Subcutaneous preadipocyte (primary cell): ENCODE measurements around the gene SASS6. TPM values are rescaled to one million over a fixed set of nuclear protein-coding genes. Genes with fewer than 3 reads are reported as not detected.

Experiments
- small RNA-seq: library from RNA; depleted of rRNA; stranded (forward); fragments of <200 nt; gene quantifications from one replicate; pipeline ENCODE3, GENCODE V24; 2012
- total RNA-seq: library from RNA; depleted of rRNA; stranded (reverse); fragments of >200 nt; gene quantifications from 2 replicates; pipeline ENCODE4 v1.2.3, GENCODE V29; 2012

Gene SASS6
- total RNA-seq, result 2.9 and 5.3 TPM in 2 replicates

GRCh38 chr1:100132566-100133477 is at the start of gene SASS6, which contains the start of gene TRMT13:
Gene SASS6 (minus strand): TSS chr1:100132930. CDS start chr1:100132814, 116 bp downstream.
Gene TRMT13 (plus strand): TSS chr1:100133163. CDS start chr1:100133169, 6 bp downstream.

GRCh38 chr1:100178091-100178490 is 45.4 kb upstream of the SASS6 start, which contains the start of gene LRRC39:
Gene LRRC39 (minus strand): TSS chr1:100178256. CDS start chr1:100168516, 9,740 bp downstream.

Small RNA genes lying within 50 kb of the gene (small RNA-seq; reads per million reads assigned to genes)
- not detected for gene AC093019.1

Other genes with a start within 250 kb of the SASS6 start
- gene SLC35A3, start 162.9 kb downstream of the SASS6 start, total RNA-seq, result 13.2 and 19.0 TPM in 2 replicates
- 11.4 and 16.0 TPM in 2 replicates for gene TRMT13, start 233 bp upstream of the SASS6 start, total RNA-seq
- 0.37 and 0.39 TPM in 2 replicates for gene LRRC39, start 45.3 kb upstream of the SASS6 start, total RNA-seq
- 6.2 and 7.0 TPM in 2 replicates for gene DBT, start 116.9 kb upstream of the SASS6 start, total RNA-seq
- gene RTCA, start 133.3 kb upstream of the SASS6 start, total RNA-seq, result 27.6 and 32.1 TPM in 2 replicates
- 3.3 and 3.5 TPM in 2 replicates for gene CDC14A, start 219.6 kb upstream of the SASS6 start, total RNA-seq